HEK293 (cell line): ENCODE measurements around the gene ECM2.

Experiments
- CTCF ChIA-PET: fragments of 350-600 bp; formaldehyde crosslinking; extraction: SDS; loops from one replicate; lab custom pipeline; 2021; ENCODE audit warnings: antibody characterized with exemption; lab: Yijun Ruan, JAX
- POLR2A ChIA-PET: fragments of 300-600 bp; formaldehyde crosslinking; extraction: SDS; loops from one replicate; lab custom pipeline; 2020; ENCODE audit warnings: antibody characterized with exemption, inconsistent platforms; lab: Yijun Ruan, JAX
- H3K27ac ChIP-seq: fragments of 200-500 bp; sonication (Bioruptor generic); 2 replicates; pipeline ENCODE4 v1.5.1; 2014; ENCODE audit warnings: low read depth, low read length, control low read depth, inconsistent platforms; ENCODE audit errors: extremely low read depth
- H3K36me3 ChIP-seq, 2 experiments: fragments of 200-500 bp in 1 of 2; sonication (Bioruptor generic) in 1 of 2; 1 replicate in 1 of 2; 2 replicates in 1 of 2; pipeline ENCODE4 v1.5.1; 2014 to 2017; ENCODE audit warnings: inconsistent platforms in 2 of 2, low read length in 2 of 2; ENCODE audit not compliant: control insufficient read depth in 2 of 2, insufficient read depth in 1 of 2
- H3K4me1 ChIP-seq: fragments of 200-500 bp; sonication (Bioruptor generic); 2 replicates; pipeline ENCODE4 v1.5.1; 2014; ENCODE audit warnings: mild to moderate bottlenecking, low read length, inconsistent platforms; ENCODE audit not compliant: control insufficient read depth, insufficient read depth
- H3K4me3 ChIP-seq: 2 replicates; pipeline ENCODE4 v1.5.1; 2011; ENCODE audit warnings: low read depth, mild to moderate bottlenecking, control low read depth, low read length, moderate library complexity
- H3K9me3 ChIP-seq: fragments of 200-500 bp; sonication (Bioruptor generic); 2 replicates; pipeline ENCODE4 v1.5.1; 2014; ENCODE audit warnings: low read depth, low read length, inconsistent platforms; ENCODE audit not compliant: control insufficient read depth, insufficient read depth
- BCL11B ChIP-seq: fragments of 450-650 bp; formaldehyde crosslinking; IDR thresholded peaks from 2 replicates; pipeline ENCODE4 v1.5.1; 2016; ENCODE audit warnings: low read depth, missing biosample characterization, missing genetic modification characterization
- ZEB2 ChIP-seq: fragments of 450-650 bp; formaldehyde crosslinking; IDR thresholded peaks from 2 replicates; pipeline ENCODE4 v1.5.1; 2016; ENCODE audit warnings: missing biosample characterization, missing genetic modification characterization
- ZNF157 ChIP-seq: fragments of 450-650 bp; formaldehyde crosslinking; IDR thresholded peaks from 2 replicates; pipeline ENCODE4 v1.5.1; 2016; ENCODE audit warnings: missing biosample characterization, missing genetic modification characterization
- ZNF366 ChIP-seq: fragments of 450-650 bp; formaldehyde crosslinking; conservative IDR thresholded peaks from 2 replicates; pipeline ENCODE4 v1.5.1; 2016; ENCODE audit warnings: missing biosample characterization, missing genetic modification characterization
- ZNF433 ChIP-seq: fragments of 450-650 bp; formaldehyde crosslinking; IDR thresholded peaks from 2 replicates; pipeline ENCODE4 v1.5.1; 2016; ENCODE audit warnings: missing biosample characterization, missing genetic modification characterization, low read depth
- ZNF768 ChIP-seq: fragments of 450-650 bp; formaldehyde crosslinking; IDR thresholded peaks from 2 replicates; pipeline ENCODE4 v1.5.1; 2018; ENCODE audit warnings: missing biosample characterization, mild to moderate bottlenecking, missing genetic modification characterization
- TF ChIP-seq, protein P1 (sequence below): fragments of 450-650 bp; formaldehyde crosslinking; IDR thresholded peaks from 2 replicates; pipeline ENCODE4 v1.5.1; 2016; ENCODE audit warnings: missing biosample characterization, missing genetic modification characterization
- TF ChIP-seq, protein P2 (sequence below): fragments of 450-650 bp; formaldehyde crosslinking; IDR thresholded peaks from 2 replicates; pipeline ENCODE4 v1.5.1; 2016; ENCODE audit warnings: missing biosample characterization, missing genetic modification characterization
- TF ChIP-seq, protein P3 (sequence below): fragments of 450-650 bp; formaldehyde crosslinking; IDR thresholded peaks from 2 replicates; pipeline ENCODE4 v1.5.1; 2016; ENCODE audit warnings: missing biosample characterization, missing genetic modification characterization
- TF ChIP-seq, protein P4 (sequence below): fragments of 450-650 bp; formaldehyde crosslinking; IDR thresholded peaks from 2 replicates; pipeline ENCODE4 v1.5.0; 2017; ENCODE audit warnings: missing biosample characterization, missing genetic modification characterization, borderline replicate concordance

Gene ECM2

DNA sequence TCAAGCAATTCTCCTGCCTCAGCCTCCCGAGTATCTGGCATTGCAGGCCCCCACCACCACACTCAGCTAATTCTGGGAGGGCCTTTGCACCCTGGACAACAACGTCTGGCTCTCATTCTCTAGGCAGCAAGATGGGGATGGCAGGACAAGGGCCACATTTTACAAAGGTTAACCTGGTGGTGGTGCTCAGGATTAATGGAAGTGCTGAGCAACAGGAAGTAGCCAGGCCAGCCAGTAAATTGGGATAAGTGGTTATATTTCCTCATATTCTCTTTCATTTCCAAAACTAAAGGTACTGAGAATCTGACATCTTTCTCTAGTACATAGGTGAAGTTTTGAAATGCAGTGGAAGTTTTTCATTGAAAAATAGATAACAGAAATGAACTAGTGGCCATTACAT lies 28.8 kb downstream of the ECM2 start:
- H3K36me3 ChIP-seq, result no peaks in the 10 kb centered on the region
- H3K4me3 ChIP-seq, result no peak overlapping the region
- ChIA-PET POLR2A (no interaction called here), CTCF (interaction anchor here (0.9 kb wide), 1 partner anchor 11 kb away, joined by 3 read pairs; no protein-coding TSS in a partner anchor)
- no peaks in the 10 kb centered on the region for H3K4me1 ChIP-seq
- no peaks in the 10 kb centered on the region for H3K9me3 ChIP-seq
- no peak overlapping the region for H3K27ac ChIP-seq
- TF ChIP-seq BCL11B (tag by site-specific recombination), result no peak
- TF ChIP-seq, protein P1, sequence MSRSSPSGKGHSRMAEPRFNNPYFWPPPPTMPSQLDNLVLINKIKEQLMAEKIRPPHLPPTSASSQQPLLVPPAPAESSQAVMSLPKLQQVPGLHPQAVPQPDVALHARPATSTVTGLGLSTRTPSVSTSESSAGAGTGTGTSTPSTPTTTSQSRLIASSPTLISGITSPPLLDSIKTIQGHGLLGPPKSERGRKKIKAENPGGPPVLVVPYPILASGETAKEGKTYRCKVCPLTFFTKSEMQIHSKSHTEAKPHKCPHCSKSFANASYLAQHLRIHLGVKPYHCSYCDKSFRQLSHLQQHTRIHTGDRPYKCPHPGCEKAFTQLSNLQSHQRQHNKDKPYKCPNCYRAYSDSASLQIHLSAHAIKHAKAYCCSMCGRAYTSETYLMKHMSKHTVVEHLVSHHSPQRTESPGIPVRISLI, result no peak

DNA sequence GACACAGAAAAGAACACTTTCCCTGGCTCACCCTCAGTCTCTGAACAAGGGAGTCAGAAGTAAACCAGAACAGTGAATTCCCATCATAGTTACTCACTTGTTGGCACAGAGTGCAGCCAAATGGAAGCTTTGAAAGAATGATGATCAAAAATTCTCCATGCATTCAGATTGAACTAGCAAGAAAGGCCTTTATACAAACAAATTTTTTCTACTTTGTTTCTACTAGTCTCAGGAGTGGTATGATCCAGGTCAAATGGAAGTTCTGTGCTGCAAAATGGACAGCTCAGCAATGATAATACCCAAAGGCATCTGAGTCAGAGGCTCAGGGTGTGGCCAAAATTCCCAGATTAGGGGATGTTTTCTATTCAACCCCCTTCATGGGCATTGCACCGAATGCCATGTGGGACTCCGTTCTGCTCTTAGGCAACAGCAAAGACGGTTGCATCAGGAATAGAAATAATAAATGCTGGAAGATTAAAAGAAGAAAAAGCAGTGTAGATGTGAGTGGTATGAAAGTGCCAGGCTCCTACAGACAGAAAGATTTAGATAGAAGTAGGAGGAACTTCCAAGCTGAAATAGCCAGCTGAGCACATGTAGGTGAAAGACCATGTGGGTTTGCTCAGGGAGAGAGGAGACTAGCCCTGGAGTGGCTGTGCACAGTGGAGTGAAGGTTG lies 29.5 kb downstream of the ECM2 start:
- Histone ChIP-seq H3K4me3 (no peak overlapping the region), H3K4me1 (no peaks in the 10 kb centered on the region), H3K9me3 (no peaks in the 10 kb centered on the region), H3K36me3 (no peaks in the 10 kb centered on the region), H3K27ac (no peak overlapping the region)
- TF ChIP-seq, protein P2, sequence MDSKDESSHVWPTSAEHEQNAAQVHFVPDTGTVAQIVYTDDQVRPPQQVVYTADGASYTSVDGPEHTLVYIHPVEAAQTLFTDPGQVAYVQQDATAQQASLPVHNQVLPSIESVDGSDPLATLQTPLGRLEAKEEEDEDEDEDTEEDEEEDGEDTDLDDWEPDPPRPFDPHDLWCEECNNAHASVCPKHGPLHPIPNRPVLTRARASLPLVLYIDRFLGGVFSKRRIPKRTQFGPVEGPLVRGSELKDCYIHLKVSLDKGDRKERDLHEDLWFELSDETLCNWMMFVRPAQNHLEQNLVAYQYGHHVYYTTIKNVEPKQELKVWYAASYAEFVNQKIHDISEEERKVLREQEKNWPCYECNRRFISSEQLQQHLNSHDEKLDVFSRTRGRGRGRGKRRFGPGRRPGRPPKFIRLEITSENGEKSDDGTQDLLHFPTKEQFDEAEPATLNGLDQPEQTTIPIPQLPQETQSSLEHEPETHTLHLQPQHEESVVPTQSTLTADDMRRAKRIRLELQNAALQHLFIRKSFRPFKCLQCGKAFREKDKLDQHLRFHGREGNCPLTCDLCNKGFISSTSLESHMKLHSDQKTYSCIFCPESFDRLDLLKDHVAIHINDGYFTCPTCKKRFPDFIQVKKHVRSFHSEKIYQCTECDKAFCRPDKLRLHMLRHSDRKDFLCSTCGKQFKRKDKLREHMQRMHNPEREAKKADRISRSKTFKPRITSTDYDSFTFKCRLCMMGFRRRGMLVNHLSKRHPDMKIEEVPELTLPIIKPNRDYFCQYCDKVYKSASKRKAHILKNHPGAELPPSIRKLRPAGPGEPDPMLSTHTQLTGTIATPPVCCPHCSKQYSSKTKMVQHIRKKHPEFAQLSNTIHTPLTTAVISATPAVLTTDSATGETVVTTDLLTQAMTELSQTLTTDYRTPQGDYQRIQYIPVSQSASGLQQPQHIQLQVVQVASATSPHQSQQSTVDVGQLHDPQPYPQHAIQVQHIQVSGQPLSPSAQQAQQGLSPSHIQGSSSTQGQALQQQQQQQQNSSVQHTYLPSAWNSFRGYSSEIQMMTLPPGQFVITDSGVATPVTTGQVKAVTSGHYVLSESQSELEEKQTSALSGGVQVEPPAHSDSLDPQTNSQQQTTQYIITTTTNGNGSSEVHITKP (tag by site-specific recombination), result peak; percentile 44
- TF ChIP-seq ZNF768 (tag by site-specific recombination), result no peak
- POLR2A ChIA-PET, result no interaction called here
- CTCF ChIA-PET, result interaction anchor here (0.6 to 0.7 kb wide), 2 partner anchors 53 to 142 kb away, joined by 3 to 5 read pairs; no protein-coding TSS in a partner anchor

DNA sequence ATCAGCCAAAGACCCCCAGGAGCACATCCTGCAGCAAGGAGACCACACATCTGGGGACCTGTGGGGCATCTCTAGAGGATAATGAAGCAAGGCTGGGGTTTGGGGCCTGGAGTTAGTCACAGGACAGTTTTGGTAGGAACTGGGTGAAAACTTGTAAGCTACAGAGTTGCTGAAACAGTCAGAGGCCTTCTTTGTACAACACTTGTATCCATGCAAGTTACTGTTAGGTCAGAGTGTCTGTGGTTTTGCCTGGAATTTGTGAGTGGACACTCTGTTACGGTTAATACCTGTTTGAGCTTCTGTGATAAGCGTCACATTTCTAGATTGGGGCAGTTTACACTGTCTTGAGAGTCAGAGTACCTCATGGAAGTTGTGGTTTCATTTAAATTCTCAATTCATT lies 30.9 kb downstream of the ECM2 start:
- Histone ChIP-seq H3K4me3 (no peak overlapping the region), H3K27ac (no peak overlapping the region), H3K36me3 (no peaks in the 10 kb centered on the region), H3K9me3 (no peaks in the 10 kb centered on the region), H3K4me1 (no peaks in the 10 kb centered on the region)
- TF ChIP-seq, protein P3, sequence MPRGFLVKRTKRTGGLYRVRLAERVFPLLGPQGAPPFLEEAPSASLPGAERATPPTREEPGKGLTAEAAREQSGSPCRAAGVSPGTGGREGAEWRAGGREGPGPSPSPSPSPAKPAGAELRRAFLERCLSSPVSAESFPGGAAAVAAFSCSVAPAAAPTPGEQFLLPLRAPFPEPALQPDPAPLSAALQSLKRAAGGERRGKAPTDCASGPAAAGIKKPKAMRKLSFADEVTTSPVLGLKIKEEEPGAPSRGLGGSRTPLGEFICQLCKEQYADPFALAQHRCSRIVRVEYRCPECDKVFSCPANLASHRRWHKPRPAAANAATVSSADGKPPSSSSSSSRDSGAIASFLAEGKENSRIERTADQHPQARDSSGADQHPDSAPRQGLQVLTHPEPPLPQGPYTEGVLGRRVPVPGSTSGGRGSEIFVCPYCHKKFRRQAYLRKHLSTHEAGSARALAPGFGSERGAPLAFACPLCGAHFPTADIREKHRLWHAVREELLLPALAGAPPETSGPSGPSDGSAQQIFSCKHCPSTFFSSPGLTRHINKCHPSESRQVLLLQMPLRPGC (tag by site-specific recombination), result no peak
- TF ChIP-seq ZNF433 (tag by site-specific recombination), result no peak
- no peak for TF ChIP-seq ZNF366 (tag by site-specific recombination)
- no peak for TF ChIP-seq ZNF157 (tag by site-specific recombination)
- TF ChIP-seq ZEB2 (tag by site-specific recombination), result no peak
- TF ChIP-seq, protein P4, sequence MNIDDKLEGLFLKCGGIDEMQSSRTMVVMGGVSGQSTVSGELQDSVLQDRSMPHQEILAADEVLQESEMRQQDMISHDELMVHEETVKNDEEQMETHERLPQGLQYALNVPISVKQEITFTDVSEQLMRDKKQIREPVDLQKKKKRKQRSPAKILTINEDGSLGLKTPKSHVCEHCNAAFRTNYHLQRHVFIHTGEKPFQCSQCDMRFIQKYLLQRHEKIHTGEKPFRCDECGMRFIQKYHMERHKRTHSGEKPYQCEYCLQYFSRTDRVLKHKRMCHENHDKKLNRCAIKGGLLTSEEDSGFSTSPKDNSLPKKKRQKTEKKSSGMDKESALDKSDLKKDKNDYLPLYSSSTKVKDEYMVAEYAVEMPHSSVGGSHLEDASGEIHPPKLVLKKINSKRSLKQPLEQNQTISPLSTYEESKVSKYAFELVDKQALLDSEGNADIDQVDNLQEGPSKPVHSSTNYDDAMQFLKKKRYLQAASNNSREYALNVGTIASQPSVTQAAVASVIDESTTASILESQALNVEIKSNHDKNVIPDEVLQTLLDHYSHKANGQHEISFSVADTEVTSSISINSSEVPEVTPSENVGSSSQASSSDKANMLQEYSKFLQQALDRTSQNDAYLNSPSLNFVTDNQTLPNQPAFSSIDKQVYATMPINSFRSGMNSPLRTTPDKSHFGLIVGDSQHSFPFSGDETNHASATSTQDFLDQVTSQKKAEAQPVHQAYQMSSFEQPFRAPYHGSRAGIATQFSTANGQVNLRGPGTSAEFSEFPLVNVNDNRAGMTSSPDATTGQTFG (tag by site-specific recombination), result no peak
- ChIA-PET POLR2A (no interaction called here), CTCF (interaction anchor here (1.1 kb wide), 1 partner anchor 63 kb away, joined by 3 read pairs; no protein-coding TSS in a partner anchor)
